GM21717 (cell line): ENCODE measurements around the gene SREBF1.

ENCODE experiments used
- ATAC-seq: cut with Tn5 transposase; IDR thresholded peaks from one replicate; pipeline ENCODE4 v1.9.1; 2021; ENCODE audit warnings: mild to moderate bottlenecking, moderate library complexity; ENCODE audit not compliant: unreplicated experiment

SREBF1 gene

GRCh38 chr17:17826942-17827785 is 9.6 kb downstream of the SREBF1 start:
- ATAC-seq: no peak

DNA sequence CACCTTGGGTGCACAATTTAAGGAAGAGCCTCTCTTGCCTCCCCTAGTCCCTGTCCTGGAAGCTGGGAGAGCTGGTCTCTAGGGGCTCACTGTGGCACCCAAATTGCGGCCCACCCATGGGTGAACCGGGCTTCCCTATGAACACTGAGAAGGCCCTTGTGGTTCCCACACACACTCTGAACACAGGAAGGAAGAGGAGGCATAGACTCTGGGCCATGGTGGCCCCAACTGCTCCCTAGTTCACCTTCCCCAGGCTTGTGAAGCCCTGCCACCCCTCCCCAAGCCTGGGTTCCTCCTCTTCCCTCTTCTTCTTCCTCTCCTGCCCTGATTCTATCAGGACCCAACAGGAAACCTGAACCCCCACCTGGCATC is 10.5 kb downstream of the SREBF1 start:
- no peak for ATAC-seq

DNA sequence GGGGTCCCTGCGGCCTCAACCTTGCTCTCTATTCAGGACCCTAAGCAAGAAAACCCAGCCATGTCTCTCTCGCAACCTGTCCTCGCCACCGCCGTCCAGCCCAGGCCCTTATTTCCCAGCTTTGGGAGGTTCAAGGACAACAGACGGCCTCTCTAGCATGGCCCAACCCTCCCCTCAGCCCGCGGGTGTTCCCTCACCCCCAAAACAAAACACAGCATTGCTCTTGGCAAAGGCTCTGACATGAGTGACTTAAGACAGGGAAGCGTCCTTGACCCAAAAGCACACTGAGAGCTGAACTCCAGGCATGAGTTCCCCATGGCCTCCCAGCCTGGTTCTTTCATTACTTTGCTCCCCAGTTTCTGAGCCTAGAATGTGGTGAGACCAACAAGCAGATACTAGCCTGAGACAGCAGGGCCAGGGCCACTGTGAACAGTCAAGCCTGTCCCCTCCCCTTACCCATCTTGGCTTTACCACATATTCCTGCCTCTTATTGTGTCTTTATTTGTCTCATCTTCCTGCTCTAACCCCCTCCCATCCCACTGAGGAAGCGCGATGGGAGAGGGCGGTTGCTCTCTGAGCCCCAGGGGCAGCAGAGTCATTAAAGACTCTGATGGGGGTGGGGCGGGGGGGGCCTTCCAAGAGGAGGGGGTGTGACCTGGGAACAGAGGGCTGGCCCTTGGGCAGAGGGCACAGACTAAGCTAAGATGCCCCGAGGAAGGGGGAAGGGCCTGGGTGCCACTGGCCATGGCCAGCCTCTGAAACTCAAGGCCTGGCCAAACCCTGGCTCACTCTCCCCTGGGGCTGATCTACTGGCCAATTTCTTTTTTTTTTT is 11.8 kb downstream of the SREBF1 start:
- no peak for ATAC-seq

DNA sequence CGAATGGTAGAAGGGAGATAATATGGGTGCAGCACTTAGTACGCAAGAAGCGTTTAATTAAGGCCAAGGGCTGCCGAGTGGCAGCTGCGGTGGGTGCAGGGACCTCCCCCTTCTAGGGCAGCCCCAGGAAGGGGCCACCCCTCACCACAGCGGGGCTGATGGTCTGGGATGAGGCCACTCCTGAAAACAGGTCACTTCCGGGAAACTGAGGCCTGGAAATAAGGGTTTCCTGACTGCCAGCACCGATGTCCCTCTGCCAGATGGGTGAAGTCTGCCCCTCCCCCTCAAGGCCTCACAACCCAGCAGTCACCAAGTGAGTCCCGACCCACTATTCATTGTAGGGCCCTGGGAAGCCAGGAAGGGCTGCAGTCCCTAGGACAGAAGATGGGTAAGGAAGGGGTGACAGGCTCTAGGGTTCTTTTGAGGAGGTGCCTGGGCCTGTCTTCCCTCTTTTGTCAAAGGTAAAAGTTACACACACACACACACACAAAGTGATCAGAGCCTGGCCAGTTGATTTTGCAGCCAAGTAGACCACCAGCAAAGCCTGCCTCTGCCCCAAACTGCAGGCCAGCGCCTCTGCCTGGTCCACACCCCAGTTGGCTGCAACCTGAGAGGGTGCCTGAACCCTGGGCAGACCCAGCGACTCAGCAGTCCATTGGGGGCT is 12.5 kb downstream of the SREBF1 start:
- ATAC-seq: peak; percentile 7

- ATAC-seq: peak; percentile 57
Measured at GRCh38 chr17:17823433-17824118, 13.2 kb downstream of the SREBF1 start.

DNA sequence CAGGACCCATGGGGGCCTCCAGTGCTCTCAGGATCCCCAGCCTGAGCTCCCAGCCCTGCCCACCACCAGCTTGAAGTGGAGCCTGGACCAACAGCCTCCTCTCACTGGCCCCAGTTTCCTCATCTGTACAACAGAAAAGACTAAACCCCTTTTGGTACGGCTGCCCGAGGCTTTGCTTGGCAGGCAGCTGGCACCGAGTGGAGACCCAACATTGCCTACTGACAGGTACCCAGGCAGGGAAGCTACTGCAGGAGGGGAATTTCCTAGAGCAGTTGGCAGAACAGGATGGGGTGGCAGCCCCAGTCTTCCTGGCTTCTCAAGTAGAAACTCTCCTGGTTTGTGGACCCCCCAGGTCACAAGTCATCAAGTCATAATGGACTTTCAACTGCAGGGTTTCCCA is 14.2 kb downstream of the SREBF1 start:
- ATAC-seq: no peak

DNA sequence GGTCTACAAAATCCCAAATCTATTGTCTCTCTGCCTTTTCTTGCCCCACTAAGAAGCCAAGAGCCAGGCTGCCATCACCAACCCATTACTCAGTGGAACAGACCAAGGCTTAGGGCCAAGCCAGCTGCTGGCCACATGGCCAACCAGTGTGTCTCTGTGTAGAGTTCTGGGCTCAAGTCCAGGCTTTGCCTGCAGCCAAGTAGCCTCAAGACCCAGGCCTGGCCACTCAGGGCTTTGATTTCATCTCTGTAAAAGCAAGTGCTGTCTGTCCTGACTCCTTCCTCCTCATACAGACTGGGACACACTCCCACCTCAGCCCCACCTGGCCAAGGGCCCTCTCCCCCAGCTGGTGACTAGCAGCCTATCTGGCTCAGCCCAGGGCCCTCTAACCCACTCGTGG is 14.6 kb downstream of the SREBF1 start:
- no peak for ATAC-seq

DNA sequence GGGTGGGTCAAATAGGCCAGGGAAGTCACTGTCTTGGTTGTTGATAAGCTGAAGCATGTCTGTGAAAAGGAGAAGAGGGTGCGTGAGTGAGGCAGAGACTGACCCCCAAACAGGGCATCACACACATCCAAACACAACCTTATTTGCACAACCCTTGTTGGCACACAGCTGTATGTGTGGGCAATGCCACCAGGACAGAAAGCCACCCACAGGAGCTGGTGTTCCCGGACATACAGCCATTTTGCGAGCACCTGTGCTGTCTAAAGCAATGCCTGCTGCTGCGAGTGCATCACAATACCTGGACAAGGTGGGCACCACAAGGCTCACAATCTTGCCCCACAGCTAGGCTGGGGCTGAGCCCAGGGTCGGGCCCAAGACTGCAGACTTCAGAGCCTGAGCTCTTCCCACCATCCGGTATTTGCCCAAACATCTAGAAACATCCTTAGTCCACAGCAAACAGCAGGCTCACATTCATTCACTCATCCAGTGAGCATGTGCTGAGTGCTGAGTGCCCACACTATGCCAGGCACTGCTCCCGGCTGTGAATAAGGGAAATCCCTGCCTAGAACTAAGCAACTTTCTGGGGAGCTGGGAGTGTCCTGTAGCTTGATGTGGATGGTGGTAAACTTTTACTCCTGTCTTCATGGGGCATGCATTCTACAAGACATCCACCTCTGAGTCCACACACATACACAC is 16.2 kb downstream of the SREBF1 start:
- ATAC-seq: no peak

DNA sequence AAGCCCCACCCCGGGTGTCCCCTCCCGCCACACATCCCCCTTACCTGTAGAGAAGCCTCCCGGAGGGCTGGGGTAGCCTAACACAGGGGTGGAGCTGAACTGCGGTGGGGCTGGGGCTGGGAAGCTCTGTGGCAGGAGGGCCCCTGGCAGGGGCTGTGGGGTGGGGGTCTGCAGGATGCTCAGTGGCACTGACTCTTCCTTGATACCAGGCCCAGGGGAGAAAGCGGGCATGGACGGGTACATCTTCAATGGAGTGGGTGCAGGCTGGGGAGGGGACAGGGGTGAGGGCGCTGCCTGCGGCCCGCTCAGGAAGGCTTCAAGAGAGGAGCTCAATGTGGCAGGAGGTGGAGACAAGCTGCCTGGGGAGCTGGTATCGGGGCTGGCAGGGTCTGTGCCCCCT is 16.7 kb downstream of the SREBF1 start:
- no peak for ATAC-seq

- ATAC-seq: no peak
Measured at GRCh38 chr17:17819561-17819995, 17.2 kb downstream of the SREBF1 start.

- no peak for ATAC-seq
Measured at GRCh38 chr17:17819111-17819510, 17.7 kb downstream of the SREBF1 start.

GRCh38 chr17:17818088-17818526 is 18.7 kb downstream of the SREBF1 start:
- no peak for ATAC-seq

DNA sequence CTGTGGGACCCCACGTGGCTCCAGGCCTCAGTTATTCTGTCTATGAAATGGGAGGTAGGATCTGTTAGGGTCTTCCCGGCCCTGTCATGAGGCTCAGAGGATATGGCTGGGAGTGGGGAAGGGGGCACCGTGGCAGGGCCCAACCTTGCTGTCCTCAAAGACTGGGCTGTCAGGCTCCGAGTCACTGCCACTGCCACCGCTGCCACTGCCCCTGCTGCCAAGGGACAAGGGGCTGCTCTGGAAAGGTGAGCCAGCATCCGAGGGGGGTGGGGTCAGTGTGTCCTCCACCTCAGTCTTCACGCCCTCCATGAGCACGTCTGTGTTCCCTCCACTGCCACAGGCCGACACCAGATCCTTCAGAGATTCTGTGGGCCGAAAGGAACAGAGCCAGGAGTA is 19.2 kb downstream of the SREBF1 start:
- no peak for ATAC-seq

GRCh38 chr17:17816831-17817551 is 19.8 kb downstream of the SREBF1 start:
- ATAC-seq: no peak

- ATAC-seq: no peak
Measured at GRCh38 chr17:17816240-17816814, 20.5 kb downstream of the SREBF1 start.

- ATAC-seq: no peak
Measured at GRCh38 chr17:17815436-17816200, 21.2 kb downstream of the SREBF1 start.

- ATAC-seq: no peak
Measured at GRCh38 chr17:17815062-17815406, 21.8 kb downstream of the SREBF1 start.

DNA sequence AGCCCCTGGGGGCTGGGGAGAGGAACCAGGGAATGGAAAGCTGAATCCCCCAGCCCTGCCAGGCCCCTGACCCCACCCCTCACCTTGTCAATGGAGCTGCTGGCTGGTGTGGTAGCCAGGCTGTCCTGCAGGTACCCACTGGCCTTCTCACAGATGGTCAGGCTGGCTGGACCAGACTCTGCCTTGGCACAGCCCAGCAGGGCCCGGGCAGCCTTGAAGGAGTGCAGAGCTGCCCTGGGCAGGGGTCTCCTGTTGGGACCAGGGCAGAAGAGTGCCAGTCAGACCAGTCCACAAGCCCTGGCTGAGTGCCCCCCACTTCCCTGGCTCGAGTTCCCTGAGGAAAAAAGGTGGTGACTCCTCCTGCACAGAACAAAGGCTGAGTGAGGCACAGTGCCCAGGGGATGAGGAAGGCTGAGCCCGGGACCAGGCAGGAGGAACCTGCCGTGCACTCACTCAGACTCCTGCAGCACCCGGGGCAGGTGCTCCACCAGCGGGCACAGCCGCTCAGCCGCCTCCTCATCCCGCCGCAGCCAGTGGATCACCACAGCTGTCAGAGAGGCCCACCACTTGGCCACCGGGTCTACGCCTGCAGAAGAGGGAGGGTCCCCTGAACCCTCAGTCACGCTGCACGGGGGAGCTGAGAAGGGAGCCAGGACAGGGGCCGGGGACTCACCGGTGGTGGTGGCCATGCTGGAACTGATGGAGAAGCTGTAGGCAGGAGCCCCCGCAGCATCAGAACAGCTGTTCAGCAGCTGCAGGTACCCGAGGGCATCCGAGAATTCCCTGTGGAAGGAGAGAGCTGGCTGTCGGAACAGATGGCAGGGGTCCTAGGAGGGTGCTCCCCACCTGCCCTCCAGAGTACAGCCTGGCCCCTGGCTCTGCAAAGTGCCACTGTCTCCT is 22.4 kb downstream of the SREBF1 start:
- no peak for ATAC-seq
